AG04449 (cell line): Measurements from ENCODE around the gene ANXA2.
A peak's percentile ranks its signal among the peaks of the same experiment; 100 is the strongest.

Experiments used
- CTCF ChIA-PET: fragments of 350-600 bp; formaldehyde crosslinking; extraction: SDS; loops from one replicate; lab custom pipeline; 2021; ENCODE audit warnings: antibody characterized with exemption; lab: Yijun Ruan, JAX
- POLR2A ChIA-PET: fragments of 400-600, 350-600 bp; formaldehyde crosslinking; extraction: SDS; loops from one replicate; lab custom pipeline; 2020; ENCODE audit warnings: antibody characterized with exemption, inconsistent platforms; lab: Yijun Ruan, JAX
- DNase-seq: peaks from one replicate; pipeline ENCODE4 v3.0.0-alpha.2; 2010; ENCODE audit warnings: low read depth, low spot score
- H3K4me3 ChIP-seq: 2 replicates; pipeline ENCODE4 v1.5.1; 2011; ENCODE audit warnings: low read depth, mild to moderate bottlenecking, control low read depth, low read length
- TF ChIP-seq, protein P1 (sequence below): IDR thresholded peaks from one replicate; pipeline ENCODE4 v1.5.1; 2011; ENCODE audit warnings: mild to moderate bottlenecking, moderate library complexity, low read length, control low read depth, inconsistent platforms; ENCODE audit not compliant: insufficient read depth; ENCODE audit errors: missing control alignments

The ANXA2 gene

DNA sequence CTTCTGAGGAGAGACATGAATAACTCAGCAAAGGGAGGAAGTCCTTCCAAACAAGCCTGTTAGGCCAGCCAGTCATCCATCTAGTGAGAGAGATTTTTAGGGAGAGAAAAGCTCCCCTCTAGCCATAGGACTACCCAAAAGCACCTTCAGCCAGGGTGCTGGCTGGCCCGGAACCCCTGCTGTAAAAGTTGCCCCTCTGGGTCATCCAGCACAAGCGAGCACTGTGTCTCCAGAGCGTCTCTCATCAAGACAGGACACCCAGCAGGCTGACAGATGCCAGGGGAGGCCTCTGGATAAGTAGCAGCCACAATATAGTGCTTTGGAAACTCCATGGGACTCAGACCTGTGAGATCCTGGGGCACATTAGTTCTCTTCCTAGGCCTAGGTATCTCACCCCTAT lies 24.5 kb downstream of the ANXA2 start:
- DNase-seq: no peak
- TF ChIP-seq, protein P1, sequence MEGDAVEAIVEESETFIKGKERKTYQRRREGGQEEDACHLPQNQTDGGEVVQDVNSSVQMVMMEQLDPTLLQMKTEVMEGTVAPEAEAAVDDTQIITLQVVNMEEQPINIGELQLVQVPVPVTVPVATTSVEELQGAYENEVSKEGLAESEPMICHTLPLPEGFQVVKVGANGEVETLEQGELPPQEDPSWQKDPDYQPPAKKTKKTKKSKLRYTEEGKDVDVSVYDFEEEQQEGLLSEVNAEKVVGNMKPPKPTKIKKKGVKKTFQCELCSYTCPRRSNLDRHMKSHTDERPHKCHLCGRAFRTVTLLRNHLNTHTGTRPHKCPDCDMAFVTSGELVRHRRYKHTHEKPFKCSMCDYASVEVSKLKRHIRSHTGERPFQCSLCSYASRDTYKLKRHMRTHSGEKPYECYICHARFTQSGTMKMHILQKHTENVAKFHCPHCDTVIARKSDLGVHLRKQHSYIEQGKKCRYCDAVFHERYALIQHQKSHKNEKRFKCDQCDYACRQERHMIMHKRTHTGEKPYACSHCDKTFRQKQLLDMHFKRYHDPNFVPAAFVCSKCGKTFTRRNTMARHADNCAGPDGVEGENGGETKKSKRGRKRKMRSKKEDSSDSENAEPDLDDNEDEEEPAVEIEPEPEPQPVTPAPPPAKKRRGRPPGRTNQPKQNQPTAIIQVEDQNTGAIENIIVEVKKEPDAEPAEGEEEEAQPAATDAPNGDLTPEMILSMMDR: no peak
- ChIA-PET POLR2A (interaction anchor here (0.6 to 5.8 kb wide), 5 partner anchors 10 to 22 kb away, joined by 3 to 36 read pairs (median 4); no protein-coding TSS in a partner anchor), CTCF (interaction anchor here (1.4 kb wide), 2 partner anchors 11 to 75 kb away, joined by 4 read pairs; no protein-coding TSS in a partner anchor)
- no peak overlapping the region for H3K4me3 ChIP-seq

DNA sequence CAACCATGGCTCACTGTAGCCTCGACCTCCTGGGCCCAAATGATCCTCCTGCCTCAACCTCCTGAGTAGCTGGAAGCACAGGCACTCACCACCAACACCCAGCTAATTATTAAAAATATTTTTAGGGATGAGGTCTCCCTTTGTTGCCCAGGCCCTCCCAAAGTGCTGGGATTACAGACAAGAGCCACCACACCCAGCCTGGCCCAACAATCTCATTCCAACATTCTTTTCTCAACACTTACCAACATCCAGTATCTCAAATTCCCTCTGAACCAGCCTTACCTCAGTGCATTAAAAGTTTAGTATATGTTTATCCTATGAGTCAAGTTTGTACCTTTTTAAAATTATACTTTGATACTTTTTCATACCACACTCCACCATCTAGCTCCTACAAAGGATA lies 25.0 kb downstream of the ANXA2 start:
- TF ChIP-seq, protein P1: no peak
- ChIA-PET POLR2A (interaction anchor here (0.7 to 5.8 kb wide), 4 partner anchors 10 to 759 kb away, joined by 3 to 36 read pairs (median 14); no protein-coding TSS in a partner anchor), CTCF (interaction anchor here (1.4 kb wide), 1 partner anchor 11 kb away, joined by 4 read pairs; no protein-coding TSS in a partner anchor)
- no peak for DNase-seq
- H3K4me3 ChIP-seq: no peak overlapping the region

DNA sequence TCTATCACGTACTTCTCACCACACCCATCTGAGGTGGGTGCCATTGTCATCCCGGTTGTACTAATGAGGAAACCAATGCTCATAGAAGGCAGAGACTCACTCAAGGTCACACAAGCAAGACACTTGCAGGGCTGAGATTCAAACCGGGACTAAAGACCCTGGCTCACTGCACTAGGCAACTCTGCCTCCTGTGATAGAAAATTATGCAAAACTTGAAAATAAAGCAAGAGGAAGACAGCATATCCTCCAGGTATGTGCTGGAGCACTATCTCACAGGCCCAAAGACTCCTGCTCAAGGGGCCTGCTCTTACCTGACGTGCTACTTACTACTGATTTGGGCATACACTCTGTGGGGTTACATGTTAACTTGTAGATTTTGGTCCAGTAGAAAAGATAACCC lies 25.6 kb downstream of the ANXA2 start:
- ChIA-PET POLR2A (interaction anchor here (0.7 to 5.8 kb wide), 5 partner anchors 9 to 759 kb away, joined by 3 to 36 read pairs (median 16); no protein-coding TSS in a partner anchor), CTCF (interaction anchor here (1.0 to 1.4 kb wide), 2 partner anchors 10 to 71 kb away, joined by 3 to 4 read pairs; no protein-coding TSS in a partner anchor)
- no peak overlapping the region for H3K4me3 ChIP-seq
- TF ChIP-seq, protein P1: no peak
- no peak for DNase-seq

DNA sequence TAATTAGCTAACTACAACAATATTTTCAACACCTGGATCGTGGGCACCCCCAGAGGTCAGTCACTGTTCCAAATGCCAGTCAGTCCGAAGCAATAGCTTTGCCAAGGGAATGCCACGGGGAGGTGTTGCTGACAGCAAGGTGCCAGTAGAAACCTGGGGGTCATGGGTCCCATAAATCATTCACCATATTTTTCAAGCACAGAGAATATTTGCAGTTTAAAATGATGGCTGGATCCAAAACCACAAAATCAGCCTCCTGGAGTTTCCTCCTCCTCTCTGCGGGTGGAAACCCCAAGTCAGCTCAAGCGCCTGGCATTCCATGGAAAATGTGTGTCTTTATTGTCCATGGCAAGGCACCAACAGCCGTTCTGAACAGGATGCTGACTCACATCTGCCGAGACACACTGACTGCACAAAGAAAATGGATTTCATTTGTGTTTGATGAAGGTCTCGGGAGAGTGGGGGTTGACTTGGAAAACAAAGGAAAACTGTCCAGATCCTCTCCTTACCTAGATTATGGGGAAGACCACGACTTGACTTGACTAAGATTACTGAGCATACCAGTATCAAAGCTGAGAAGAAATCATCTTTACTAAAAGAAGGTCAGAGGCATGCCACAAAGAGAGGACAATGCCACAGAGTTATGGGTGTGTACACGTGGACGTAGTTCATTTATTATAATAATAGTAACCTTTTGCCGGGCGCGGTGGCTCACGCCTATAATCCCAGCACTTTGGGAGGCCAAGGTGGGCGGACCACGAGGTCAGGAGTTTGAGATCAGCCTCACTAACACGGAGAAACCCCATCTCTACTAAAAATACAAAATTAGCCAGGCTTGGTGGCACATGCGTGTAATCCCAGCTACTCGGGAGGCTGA lies 26.4 kb downstream of the ANXA2 start:
- H3K4me3 ChIP-seq: no peak overlapping the region
- CTCF ChIA-PET: interaction anchor here (0.8 to 1.2 kb wide), 3 partner anchors 13 to 72 kb away, joined by 3 read pairs; no protein-coding TSS in a partner anchor
- DNase-seq: peak; percentile 92
- POLR2A ChIA-PET: interaction anchor here (1.0 to 3.5 kb wide), 5 partner anchors 10 to 31 kb away, joined by 3 to 17 read pairs (median 8); no protein-coding TSS in a partner anchor
- TF ChIP-seq, protein P1: no peak

DNA sequence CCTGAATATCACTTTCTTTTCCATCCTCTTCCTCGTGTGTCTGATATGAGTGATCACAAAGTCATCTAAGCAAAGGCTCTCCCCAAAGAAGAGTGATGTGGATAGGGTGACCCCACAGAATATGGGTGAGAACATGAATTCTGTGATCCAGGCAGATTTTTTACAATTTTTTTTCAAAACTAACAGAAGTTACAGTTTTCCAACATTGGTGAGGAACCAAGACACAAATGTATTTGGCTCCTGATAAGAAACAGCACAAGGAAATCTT lies 27.0 kb downstream of the ANXA2 start:
- H3K4me3 ChIP-seq: no peak overlapping the region
- ChIA-PET POLR2A (interaction anchor here (1.0 to 3.5 kb wide), 5 partner anchors 10 to 32 kb away, joined by 3 to 17 read pairs (median 8); no protein-coding TSS in a partner anchor), CTCF (interaction anchor here (0.8 to 1.2 kb wide), 2 partner anchors 13 to 44 kb away, joined by 3 read pairs; no protein-coding TSS in a partner anchor)
- TF ChIP-seq, protein P1: no peak
- no peak for DNase-seq
